ENCODE data around the gene PELO.
"Not testable (repeated sequence)": the region's sequence is repeated elsewhere in the genome, so short reads cannot be mapped to it uniquely, and the experiment has no call there.

Gene PELO

DNA sequence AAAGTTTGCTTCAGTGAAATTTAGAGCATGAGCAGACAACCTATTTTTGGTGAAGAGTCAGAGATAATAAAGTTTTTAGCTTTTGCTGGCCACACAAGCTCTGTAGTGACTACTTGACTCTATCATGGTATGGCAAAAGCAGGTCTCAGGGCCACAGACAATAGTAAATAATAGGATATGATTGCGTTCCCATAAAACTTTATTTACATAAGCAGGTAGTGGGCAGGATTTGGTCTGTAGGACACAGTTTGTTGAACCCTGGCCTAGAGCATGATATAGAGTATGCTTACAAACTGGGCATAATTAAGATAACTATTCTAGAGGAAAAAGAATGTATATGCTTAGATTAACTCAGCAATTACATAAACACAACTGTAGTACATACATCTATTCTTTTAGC, 30.1 kb downstream of the PELO start:
- H3K4me3 ChIP-seq (ENCODE audit: low read length): no peak overlapping the region
- DNase-seq (ENCODE audit: low read depth, low spot score): no peak

DNA sequence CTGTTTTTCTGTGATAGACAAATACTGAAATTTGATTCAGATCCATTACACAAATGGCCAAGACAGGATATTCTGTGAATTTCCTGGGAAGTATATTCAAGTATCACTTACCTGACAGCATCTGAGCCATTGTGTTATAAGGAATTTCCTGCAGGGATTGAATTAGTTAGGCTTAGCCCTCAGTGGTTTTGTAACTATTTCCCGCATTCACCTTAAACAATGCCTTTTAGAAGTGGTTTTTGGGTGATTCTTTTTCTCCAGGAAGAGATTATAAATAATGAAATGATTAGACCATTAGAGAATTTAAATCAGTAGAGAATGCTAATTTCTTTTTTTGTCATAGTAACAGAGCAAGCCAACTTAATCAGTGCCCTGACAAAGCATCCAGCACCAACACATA, 30.6 kb downstream of the PELO start:
- no peak for DNase-seq (ENCODE audit: low read depth, low spot score)

DNA sequence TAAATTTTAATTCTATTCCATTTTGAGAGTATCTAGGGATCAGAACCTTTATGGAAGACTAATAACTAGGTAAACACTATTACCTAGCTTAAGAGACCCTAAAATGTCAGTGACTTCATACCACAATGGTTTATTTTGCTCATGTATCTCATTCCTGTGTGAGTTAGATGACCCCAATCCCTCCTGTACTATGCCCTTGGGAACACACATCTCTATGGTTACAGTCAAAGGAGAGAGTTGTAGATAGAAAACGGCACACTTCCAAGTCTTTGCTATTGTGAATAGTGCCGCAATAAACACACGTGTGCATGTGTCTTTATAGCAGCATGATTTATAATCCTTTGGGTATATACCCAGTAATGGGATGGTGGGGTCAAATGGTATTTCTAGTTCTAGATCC, 31.1 kb downstream of the PELO start:
- H3K4me3 ChIP-seq (ENCODE audit: low read length); DNase-seq (ENCODE audit: low read depth, low spot score): not testable (repeated sequence)

More for the DNA sequence above, 30.6 kb downstream of the PELO start:
- H3K4me3 ChIP-seq (ENCODE audit: low read length): no peak overlapping the region

DNA sequence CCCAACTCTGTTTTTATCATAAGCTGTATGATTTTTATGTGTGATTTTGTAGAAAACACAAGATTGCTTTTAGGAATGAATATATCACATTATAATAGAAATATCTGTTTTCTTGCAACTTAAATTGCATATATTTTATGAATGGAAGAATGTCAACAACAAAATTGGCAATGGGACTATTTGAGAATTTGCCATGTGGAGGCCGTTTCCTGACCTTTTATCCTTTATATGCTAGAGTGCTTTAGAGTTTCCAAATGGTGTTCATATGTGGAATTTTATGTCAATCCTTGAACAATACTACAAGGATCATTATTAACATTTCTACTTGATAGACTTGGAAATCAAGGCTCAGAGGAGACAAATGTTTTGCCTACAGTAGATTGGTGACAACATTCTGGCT, 34.2 kb downstream of the PELO start:
- DNase-seq (ENCODE audit: low read depth, low spot score): no peak
- no peak overlapping the region for H3K4me3 ChIP-seq (ENCODE audit: low read length)

DNA sequence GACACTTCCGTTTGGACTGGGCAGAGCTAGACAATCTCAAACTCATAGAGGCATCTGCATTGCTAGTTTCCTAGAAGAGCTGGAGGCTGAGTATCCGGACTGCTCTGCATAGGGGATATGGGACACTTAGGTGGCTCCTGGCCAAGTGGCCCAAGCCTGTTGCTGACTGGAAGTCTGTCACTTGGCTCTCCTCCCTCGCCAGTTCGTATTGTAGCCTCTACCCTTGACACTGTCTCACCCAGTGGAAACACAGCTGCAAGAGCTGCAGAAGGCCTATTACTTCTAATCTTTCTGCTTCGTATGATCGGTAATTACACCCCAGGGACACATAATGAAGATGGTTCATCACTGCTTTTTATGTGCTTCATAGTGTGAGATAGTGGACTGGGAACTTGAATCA, 34.7 kb downstream of the PELO start:
- DNase-seq (ENCODE audit: low read depth, low spot score): no peak
- H3K4me3 ChIP-seq (ENCODE audit: low read length): no peak overlapping the region

DNA sequence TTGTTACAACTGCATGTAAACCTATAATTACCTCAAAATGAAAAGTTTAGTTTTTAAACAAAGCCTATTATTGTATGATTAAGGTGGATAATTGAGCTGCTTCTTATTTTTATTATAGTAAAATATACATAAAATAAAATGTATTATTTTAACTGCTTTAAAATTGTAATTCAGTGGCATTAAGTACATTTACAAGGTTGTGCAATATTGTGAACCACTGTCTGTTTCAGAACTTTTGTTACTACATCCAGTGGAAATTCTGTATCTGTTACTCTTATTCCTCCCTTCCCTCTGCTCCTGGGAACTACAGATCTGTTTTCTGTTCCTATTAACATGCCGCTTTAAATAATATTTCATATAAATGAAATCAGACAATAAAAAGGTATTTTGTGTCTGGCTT, 37.1 kb downstream of the PELO start:
- no peak overlapping the region for H3K4me3 ChIP-seq (ENCODE audit: low read length)
- DNase-seq (ENCODE audit: low read depth, low spot score): no peak

DNA sequence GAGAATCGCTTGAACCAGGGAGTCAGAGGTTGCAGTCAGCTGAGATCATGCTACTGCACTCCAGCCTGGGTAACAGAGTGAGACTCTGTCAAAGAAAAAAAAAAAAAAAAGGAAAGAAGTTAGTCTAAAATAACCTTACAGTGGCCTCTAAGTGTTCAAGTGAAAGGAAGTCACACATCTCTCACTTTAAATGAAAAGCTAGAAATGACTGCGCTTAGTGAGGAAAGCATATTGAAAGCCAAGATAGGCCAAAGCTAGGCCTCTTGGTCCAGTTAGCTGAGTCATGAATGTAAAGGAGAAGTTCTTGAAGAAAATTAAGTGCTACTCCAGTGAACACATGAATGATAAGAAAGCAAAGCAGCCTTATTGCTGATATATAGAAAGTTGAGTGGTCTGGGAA, 38.1 kb downstream of the PELO start:
- H3K4me3 ChIP-seq (ENCODE audit: low read length): no peak overlapping the region
- no peak for DNase-seq (ENCODE audit: low read depth, low spot score)

DNA sequence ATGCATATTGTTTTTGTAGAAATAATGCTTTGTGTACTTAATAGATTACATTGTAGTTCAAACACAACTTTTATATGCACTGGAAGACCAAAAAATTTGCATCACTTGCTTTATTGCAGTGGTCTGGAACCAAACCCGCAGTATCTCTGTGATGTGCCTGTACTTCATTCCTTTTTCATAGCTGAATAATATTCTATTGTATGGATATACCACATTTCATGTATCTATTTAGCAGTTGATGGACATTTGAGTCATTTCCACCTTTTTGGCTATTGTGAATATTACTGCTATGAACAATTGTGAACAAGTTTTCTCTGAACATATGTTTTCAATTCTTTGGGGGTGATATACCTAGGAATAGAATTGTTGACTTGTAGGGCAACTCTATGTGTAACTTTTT, 40.1 kb downstream of the PELO start:
- no peak overlapping the region for H3K4me3 ChIP-seq (ENCODE audit: low read length)
- DNase-seq (ENCODE audit: low read depth, low spot score): no peak

DNA sequence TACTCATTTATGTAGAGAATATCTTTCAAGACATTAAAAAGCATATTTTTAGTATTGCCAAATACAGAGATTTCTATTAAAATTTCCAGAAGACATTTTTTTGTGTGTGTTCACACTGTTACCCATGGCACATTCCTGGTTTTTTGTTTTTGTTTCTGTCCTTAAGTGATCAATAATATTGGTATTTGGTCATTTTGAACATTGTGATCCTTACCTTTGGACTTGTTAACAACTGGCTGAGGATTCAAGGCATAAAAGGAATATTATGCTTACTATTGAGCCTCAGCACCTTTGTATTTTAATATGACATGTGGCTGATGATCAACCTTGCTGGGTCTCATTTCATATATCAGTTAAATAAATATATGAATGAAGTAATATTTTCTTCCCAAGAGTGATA, 41.9 kb downstream of the PELO start:
- no peak overlapping the region for H3K4me3 ChIP-seq (ENCODE audit: low read length)
- no peak for DNase-seq (ENCODE audit: low read depth, low spot score)

DNA sequence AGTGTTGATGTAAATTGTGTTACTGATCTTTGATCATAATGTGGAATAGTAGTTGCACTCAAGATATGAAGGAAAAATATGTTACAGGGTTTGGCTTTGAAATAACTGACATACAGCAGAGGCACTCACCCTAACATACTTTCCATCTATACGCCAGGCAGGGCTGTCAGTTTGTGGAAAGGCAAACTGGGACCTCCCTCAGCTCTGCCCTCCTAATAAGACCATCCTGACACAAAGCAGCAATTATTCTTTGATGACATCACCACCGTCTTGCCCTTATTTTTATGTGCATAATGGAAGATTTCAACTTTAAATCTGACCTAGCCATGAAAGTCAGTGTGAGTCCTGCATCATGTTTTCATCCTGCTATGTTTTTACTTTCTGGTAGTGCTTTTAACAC, 42.9 kb downstream of the PELO start:
- DNase-seq (ENCODE audit: low read depth, low spot score): no peak
- no peak overlapping the region for H3K4me3 ChIP-seq (ENCODE audit: low read length)

DNA sequence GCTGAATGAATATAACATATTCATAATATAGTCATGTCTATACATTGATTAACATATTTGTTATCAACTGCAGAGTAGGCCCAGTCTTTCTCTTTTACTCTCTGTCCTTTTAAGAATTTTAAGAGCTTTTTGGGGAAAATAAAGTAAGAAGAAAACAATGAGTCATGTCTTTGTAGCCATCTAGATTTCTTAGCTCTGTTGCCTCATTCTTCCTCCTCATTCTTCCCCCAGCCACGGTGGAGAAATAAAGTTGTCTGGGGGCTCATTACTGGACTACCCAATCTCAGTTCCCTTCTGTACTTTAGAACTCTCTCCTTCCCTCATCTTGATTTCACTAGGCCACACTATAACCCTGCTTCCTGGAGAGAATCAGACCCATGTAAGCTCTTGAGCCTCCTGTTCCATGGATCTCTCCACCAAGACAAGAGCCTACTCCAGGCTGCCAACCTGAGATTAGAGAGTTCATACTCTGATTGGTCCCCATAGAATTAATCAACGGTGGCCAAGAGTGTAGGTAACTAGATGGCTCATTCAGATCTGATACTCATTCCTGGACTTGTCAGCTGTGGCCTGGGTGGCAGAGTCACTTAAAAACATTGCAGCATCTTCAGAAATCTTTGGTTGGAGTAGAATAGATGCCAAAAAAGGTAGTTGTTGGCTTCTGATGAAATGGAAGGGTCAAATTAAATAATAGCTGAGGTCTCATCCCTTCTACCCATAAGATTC, 44.2 kb downstream of the PELO start:
- no peak for DNase-seq (ENCODE audit: low read depth, low spot score)
- H3K4me3 ChIP-seq (ENCODE audit: low read length): no peak overlapping the region

DNA sequence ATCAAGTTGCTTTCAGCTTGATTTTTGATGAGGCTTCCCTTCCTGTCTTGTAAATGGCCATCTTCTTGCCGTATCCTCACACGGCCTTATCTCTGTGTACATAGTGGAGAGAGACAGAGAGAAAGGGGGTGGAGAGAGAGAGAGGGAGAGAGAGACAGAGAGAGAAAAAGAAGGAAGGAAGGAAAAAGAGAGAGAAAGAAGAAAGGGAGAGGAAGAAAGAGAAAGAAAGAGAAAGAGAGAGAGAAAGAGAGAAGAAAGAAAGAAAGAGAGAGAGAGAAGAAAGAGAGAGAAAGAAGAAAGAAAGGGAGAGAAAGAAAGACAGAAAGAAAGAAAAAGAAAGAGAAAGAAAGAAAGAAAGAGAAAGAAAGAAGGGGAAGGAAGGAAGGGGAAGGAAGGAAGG, 46.6 kb downstream of the PELO start:
- no peak for DNase-seq (ENCODE audit: low read depth, low spot score)
- H3K4me3 ChIP-seq (ENCODE audit: low read length): no peak overlapping the region

DNA sequence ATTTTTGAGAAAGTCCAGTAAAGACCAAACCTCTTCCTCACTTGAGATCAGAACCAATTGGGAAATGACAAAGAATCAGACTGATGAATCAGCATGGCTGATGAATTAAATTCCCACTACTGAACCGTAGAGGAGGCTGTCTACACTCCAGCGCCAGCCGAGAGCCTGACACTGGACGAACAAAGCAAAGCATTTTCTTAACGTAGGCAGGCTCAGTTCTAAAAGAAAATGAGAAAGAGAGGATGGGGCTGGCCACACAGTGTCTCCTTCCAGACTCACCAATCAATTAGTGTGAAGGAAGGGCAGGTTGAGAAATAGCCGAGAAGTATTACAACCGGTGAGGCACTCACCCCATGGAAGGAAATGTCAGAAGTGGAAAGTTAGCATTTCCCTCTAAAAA, 49.4 kb downstream of the PELO start:
- no peak for DNase-seq (ENCODE audit: low read depth, low spot score)
- H3K4me3 ChIP-seq (ENCODE audit: low read length): no peak overlapping the region

All from Jurkat, Clone E6-1 (cell line).